T-helper 2 cell treated with Interferon-gamma antibody and Interleukin-4, amounts not matched to agents 100 ng/mL and 5 ng/mL, for 36 hours (primary cell): ENCODE data around the gene UQCRHL. TPM values are rescaled to one million over a fixed set of nuclear protein-coding genes. Genes with fewer than 3 reads are reported as not detected.

Experiments
- intact Hi-C: fragments of 100-400 bp; cut with micrococcal nuclease; formaldehyde crosslinking; loops from one replicate; pipeline ENCODE4 v1.15.1; 2023
- total RNA-seq: library from RNA; stranded (reverse); gene quantifications from 2 replicates; pipeline ENCODE4 v1.2.3, GENCODE V29; 2022

Gene UQCRHL
- total RNA-seq, 1 donor from 2014 or later: 1.4 TPM

- intact Hi-C loops: no loop called here
Measured at GRCh38 chr1:15758953-15759661, 48.3 kb downstream of the UQCRHL start.

GRCh38 chr1:15758343-15758931 lies 49.0 kb downstream of the UQCRHL start, which contains the start of gene FBLIM1:
Gene FBLIM1 (plus strand): TSS chr1:15758795. CDS start chr1:15764984, 6,189 bp downstream.
- intact Hi-C loops: no loop called here

- intact Hi-C loops: no loop called here
Measured at GRCh38 chr1:15757575-15758342, 49.7 kb downstream of the UQCRHL start.

Other genes starting within 250 kb of the UQCRHL start
- 20.2 and 20.4 TPM in 2 replicates for gene AGMAT, start 222.6 kb downstream of the UQCRHL start, total RNA-seq
- 32.9 and 33.7 TPM in 2 replicates for gene DDI2, start 190.2 kb downstream of the UQCRHL start, total RNA-seq
- 49.3 and 56.7 TPM in 2 replicates for gene PLEKHM2, start 123.3 kb downstream of the UQCRHL start, total RNA-seq
- gene SLC25A34, start 71.4 kb downstream of the UQCRHL start, total RNA-seq: 2.1 and 2.5 TPM in 2 replicates
- not detected in 2 replicates for gene TMEM82, start 65.2 kb downstream of the UQCRHL start, total RNA-seq
- not detected in 2 replicates for gene FBLIM1, start 48.9 kb downstream of the UQCRHL start, total RNA-seq
- 63.0 and 64.1 TPM in 2 replicates for gene SPEN, start 40.1 kb upstream of the UQCRHL start, total RNA-seq
- 35.3 and 43.6 TPM in 2 replicates for gene ZBTB17, start 168.5 kb upstream of the UQCRHL start, total RNA-seq
- gene SRARP, start 196.6 kb upstream of the UQCRHL start, total RNA-seq: not detected in 2 replicates
- not detected in 2 replicates for gene HSPB7, start 210.4 kb upstream of the UQCRHL start, total RNA-seq
- gene CLCNKA, start 214.4 kb upstream of the UQCRHL start, total RNA-seq: not detected in 2 replicates
- gene CLCNKB, start 236.1 kb upstream of the UQCRHL start, total RNA-seq: not detected in 2 replicates